Activated CD4-positive, alpha-beta T cell treated with anti-CD3 and anti-CD28 coated beads for 48 hours (primary cell): ENCODE results near the gene IFNK.

Experiments
- DNase-seq: peaks from one replicate; pipeline ENCODE4 v3.0.0-alpha.2; 2020

The IFNK gene

GRCh38 chr9:27514551-27514950 lies 9.5 kb upstream of the IFNK start:
- DNase-seq, result no peak

GRCh38 chr9:27518006-27518405 lies 6.1 kb upstream of the IFNK start:
- DNase-seq, result no peak

GRCh38 chr9:27518809-27519208 lies 5.3 kb upstream of the IFNK start:
- no peak for DNase-seq

GRCh38 chr9:27519466-27520465 lies 4.3 kb upstream of the IFNK start:
- no peak for DNase-seq

GRCh38 chr9:27520986-27521385 lies 3.1 kb upstream of the IFNK start:
- DNase-seq, result no peak

DNA sequence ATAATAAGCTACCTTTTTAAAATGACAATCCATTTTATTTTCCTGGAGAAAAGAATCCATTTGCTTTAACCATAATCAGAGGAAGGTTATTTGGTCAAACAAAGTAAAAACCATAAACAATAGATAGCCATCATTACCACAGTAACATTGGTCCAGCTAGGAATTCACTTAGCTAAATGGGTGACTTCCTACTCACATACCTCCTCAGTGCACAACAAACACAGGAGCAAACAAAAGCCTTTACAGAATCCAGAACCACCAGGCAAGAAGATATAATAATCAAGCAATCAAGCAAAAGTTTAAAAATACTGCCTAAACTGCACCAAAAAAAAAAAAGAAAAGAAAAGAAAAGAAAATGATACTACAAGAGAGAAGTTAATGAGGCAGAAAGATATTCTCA lies 949 bp upstream of the IFNK start:
- no peak for DNase-seq

- no peak for DNase-seq
Observed at GRCh38 chr9:27527702-27528075, 3.6 kb downstream of the IFNK start.

GRCh38 chr9:27528076-27528885 lies 4.2 kb downstream of the IFNK start:
- peak; percentile 67 for DNase-seq

DNA sequence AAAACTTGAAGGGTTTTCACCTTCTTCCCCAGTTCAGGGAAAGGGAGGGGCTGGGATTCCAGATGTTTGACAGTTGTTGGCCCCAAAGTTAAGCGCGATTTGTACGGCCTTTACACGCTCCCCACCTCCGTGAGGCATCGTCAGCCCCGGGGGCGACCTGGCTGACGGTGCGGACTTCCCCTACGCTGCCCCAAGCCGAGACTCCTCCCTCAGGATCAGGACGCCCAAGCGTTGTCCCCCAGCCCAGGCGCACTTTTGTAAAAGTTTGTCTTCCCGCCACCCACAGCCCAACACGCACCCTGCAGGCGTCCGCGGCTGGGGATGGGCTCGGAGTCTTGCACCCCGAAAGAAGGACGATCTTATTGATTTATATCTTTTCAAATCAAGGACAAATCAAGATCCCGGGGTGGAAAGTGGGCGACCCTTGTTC lies 4.8 kb downstream of the IFNK start:
- DNase-seq, result peak; percentile 60

- DNase-seq, result peak; percentile 85
Observed at GRCh38 chr9:27529316-27530278, 5.5 kb downstream of the IFNK start, which contains the start of gene MOB3B. MOB3B (minus strand) TSS chr9:27529814; CDS start chr9:27455550, 74,264 bp downstream.

DNA sequence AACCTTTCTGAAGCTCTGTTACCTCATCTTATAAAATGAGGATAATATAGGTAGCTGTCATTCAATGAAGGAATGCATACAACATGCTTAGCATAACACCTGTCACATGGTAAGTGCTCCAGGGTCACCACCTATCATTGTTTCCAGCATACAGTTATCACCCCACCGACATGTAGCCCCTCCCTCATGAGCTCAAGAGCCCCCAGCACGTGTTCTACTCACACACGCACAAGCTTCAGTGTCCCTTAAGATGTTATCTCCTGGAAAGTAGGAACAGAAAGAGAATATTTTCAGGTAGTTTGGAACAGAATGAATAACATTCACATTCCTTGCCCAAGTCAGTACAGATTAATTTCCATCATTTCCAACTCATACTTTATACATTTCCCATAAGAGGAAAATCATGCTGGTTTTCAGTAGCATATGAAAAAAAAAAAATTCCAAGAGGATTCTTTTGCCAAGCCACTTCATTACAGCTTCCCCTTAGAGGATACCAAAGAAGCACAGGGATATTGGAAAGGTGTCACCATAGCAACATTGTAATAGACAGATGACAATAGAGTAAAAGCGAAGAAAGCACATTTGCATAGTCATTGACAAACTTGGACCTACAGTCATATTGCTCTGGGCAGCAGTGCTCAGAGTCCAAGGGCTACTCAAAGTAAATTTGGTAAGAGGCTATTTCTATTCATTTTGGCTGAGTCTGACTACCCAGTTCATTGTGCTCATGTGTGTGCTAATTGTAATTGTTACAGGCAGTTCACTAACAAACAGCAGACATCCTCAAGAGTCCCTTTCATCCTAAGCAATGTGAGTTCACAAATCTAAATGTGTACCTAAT lies 7.0 kb downstream of the IFNK start:
- no peak for DNase-seq

- DNase-seq, result no peak
Observed at GRCh38 chr9:27532046-27532445, 8.0 kb downstream of the IFNK start.

DNA sequence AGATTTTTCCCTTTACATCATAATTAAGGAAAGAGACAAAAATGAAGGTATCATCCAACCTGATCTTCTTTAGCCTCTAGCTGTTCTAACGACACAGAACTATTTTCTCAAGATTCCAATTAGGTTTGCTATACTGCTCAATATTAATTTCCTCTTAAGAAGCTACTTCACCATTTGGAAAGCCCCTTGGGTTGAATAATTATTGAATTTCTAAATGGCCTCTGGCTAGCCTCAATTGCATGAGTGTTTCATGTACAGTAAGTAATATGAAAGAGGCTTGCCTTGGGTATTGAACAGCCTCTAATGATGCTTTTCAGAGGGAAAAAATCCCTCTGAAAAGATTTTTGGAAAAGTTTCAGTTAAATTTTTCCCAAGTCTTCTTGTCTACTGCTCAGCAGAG lies 9.2 kb downstream of the IFNK start:
- DNase-seq, result no peak

- DNase-seq, result no peak
Observed at GRCh38 chr9:27534131-27534530, 10.0 kb downstream of the IFNK start.

- DNase-seq, result no peak
Observed at GRCh38 chr9:27534658-27535209, 10.6 kb downstream of the IFNK start.

- DNase-seq, result no peak
Observed at GRCh38 chr9:27535701-27536118, 11.6 kb downstream of the IFNK start.

GRCh38 chr9:27536168-27536567 lies 12.1 kb downstream of the IFNK start:
- DNase-seq, result no peak

DNA sequence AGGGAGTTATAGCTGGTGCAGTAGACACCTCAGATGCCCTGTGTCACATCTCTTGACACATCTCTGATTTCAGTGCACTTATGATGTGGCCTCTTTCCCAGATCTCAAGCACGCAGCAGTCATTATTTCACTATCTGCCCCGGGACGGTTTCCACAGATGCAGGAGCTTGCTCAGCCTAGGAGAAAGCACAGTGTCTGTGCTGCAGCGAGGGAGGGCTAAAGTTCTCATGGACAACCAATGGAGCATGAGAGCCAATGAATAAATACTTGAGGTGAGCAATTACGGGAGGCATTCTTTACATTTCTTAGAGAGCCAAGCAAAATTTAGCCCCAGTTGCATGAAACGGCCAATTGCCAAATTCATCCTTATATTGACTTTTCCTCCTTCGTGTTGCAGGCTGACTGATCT lies 12.9 kb downstream of the IFNK start:
- no peak for DNase-seq

DNA sequence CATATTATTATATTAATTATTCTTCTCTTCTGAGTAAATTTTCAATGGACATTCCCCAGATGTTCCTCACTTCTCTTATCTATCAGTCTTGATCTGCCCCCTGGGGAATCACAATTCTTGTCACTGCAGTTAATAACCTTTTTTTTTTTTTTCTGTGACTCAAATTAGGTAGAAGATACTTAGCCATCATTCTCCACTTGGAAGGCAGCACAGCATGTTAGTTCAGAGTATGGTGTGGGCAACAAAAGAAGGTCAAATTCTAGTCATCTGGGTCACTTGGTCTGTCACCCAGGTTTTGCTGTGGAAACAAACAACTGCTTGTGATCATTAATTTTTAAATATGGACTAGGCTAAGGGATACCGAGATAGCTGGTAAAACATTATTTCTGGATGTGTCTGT lies 13.7 kb downstream of the IFNK start:
- no peak for DNase-seq

GRCh38 chr9:27538647-27539046 lies 14.6 kb downstream of the IFNK start:
- DNase-seq, result no peak
